Neural cell (in vitro differentiated cells): ENCODE measurements around the gene PRR14. TPM values are rescaled to one million over a fixed set of nuclear protein-coding genes. Genes with fewer than 3 reads are reported as not detected.

ENCODE experiments used
- H2AFZ ChIP-seq: fragments of 200-600, 300-800 bp; sonication (generic), shearing (Covaris generic); 2 replicates; pipeline ENCODE4 v1.6.0; 2014; ENCODE audit warnings: low read depth, mild to moderate bottlenecking, antibody characterized with exemption, low read length, moderate library complexity
- H3F3A ChIP-seq: fragments of 200-600 bp; shearing (Covaris generic); 2 replicates; pipeline ENCODE4 v1.6.1; 2016; ENCODE audit warnings: mild to moderate bottlenecking, moderate library complexity, mixed read lengths, antibody characterized with exemption, low read length; ENCODE audit not compliant: insufficient read depth, poor library complexity, severe bottlenecking
- H3K27ac ChIP-seq: fragments of 200-600, 300-800 bp; sonication (generic), shearing (Covaris generic); 2 replicates; pipeline ENCODE4 v1.5.1; 2014; ENCODE audit warnings: mild to moderate bottlenecking, low read length, moderate library complexity
- H3K27me3 ChIP-seq: fragments of 300-800, 200-600 bp; sonication (generic), shearing (Covaris generic); 2 replicates; pipeline ENCODE4 v1.6.0; 2014; ENCODE audit warnings: mild to moderate bottlenecking, low read depth, low read length, moderate library complexity; ENCODE audit not compliant: insufficient read depth
- H3K36me3 ChIP-seq: fragments of 300-800, 200-600 bp; sonication (generic), shearing (Covaris generic); 2 replicates; pipeline ENCODE4 v1.5.1; 2014; ENCODE audit warnings: mild to moderate bottlenecking, antibody characterized with exemption, low read length, moderate library complexity; ENCODE audit not compliant: insufficient read depth
- H3K4me2 ChIP-seq: fragments of 300-800, 200-600 bp; sonication (generic), shearing (Covaris generic); 2 replicates; pipeline ENCODE4 v1.6.0; 2014; ENCODE audit warnings: mild to moderate bottlenecking, low read length
- H3K4me3 ChIP-seq: fragments of 300-800, 200-600 bp; sonication (generic), shearing (Covaris generic); 2 replicates; pipeline ENCODE4 v1.5.1; 2014; ENCODE audit warnings: mild to moderate bottlenecking, low read length, moderate library complexity
- H3K79me2 ChIP-seq: fragments of 200-600 bp; shearing (Covaris generic); replicated peaks from 2 replicates; pipeline ENCODE4 v1.6.0; 2014; ENCODE audit warnings: mild to moderate bottlenecking, low read length, moderate library complexity; ENCODE audit not compliant: insufficient read depth
- H3K9ac ChIP-seq: fragments of 300-800, 200-600 bp; sonication (generic), shearing (Covaris generic); 2 replicates; pipeline ENCODE4 v1.6.1; 2016; ENCODE audit warnings: mild to moderate bottlenecking, low read length, mixed read lengths
- H3K9me2 ChIP-seq: fragments of 200-600 bp; shearing (Covaris generic); 2 replicates; pipeline ENCODE4 v1.6.1; 2016; ENCODE audit warnings: mild to moderate bottlenecking, low read length, mixed read lengths; ENCODE audit not compliant: insufficient read depth
- H3K9me3 ChIP-seq: fragments of 200-600, 300-800 bp; sonication (generic), shearing (Covaris generic); 2 replicates; pipeline ENCODE4 v1.6.1; 2016; ENCODE audit warnings: mild to moderate bottlenecking, mixed run types, low read length, moderate library complexity, mixed read lengths
- H4K20me1 ChIP-seq: fragments of 200-600 bp; shearing (Covaris generic); 2 replicates; pipeline ENCODE4 v1.6.1; 2016; ENCODE audit warnings: mild to moderate bottlenecking, mixed run types; ENCODE audit not compliant: insufficient read depth
- CTCF ChIP-seq: fragments of 450-650 bp; IDR thresholded peaks from 2 replicates; pipeline ENCODE4 v1.5.1; 2014; ENCODE audit warnings: antibody characterized with exemption, mild to moderate bottlenecking, moderate library complexity; ENCODE audit not compliant: poor library complexity, severe bottlenecking
- EP300 ChIP-seq: fragments of 450-650 bp; conservative IDR thresholded peaks from 2 replicates; pipeline ENCODE4 v1.6.1; 2014; ENCODE audit warnings: antibody characterized with exemption, mild to moderate bottlenecking, moderate library complexity; ENCODE audit not compliant: poor library complexity, severe bottlenecking
- EZH2 ChIP-seq: fragments of 200-600, 300-800 bp; shearing (Covaris generic), sonication (generic); IDR thresholded peaks from 2 replicates; pipeline ENCODE4 v1.6.1; 2014; ENCODE audit warnings: antibody characterized with exemption, low read length, borderline replicate concordance, mild to moderate bottlenecking; ENCODE audit not compliant: insufficient read depth, poor library complexity, severe bottlenecking
- MXI1 ChIP-seq: fragments of 450-650 bp; conservative IDR thresholded peaks from 2 replicates; pipeline ENCODE4 v1.6.1; 2014; ENCODE audit warnings: antibody characterized with exemption, mild to moderate bottlenecking; ENCODE audit not compliant: poor library complexity, severe bottlenecking
- POLR2AphosphoS5 ChIP-seq: IDR thresholded peaks from 2 replicates; pipeline ENCODE4 v1.6.1; 2012
- RAD21 ChIP-seq: fragments of 450-650 bp; conservative IDR thresholded peaks from 2 replicates; pipeline ENCODE4 v1.6.1; 2014; ENCODE audit warnings: antibody characterized with exemption, mild to moderate bottlenecking, moderate library complexity
- REST ChIP-seq: IDR thresholded peaks from 2 replicates; pipeline ENCODE4 v1.6.1; 2012; ENCODE audit warnings: borderline replicate concordance
- SMC3 ChIP-seq: fragments of 450-650 bp; conservative IDR thresholded peaks from 2 replicates; pipeline ENCODE4 v1.6.1; 2014; ENCODE audit warnings: antibody characterized with exemption, mild to moderate bottlenecking, moderate library complexity; ENCODE audit not compliant: poor library complexity
- TAF1 ChIP-seq: IDR thresholded peaks from 2 replicates; pipeline ENCODE4 v1.6.1; 2012; ENCODE audit warnings: low read depth
- polyA plus RNA-seq: library from polyadenylated mRNA; depleted of rRNA; stranded (reverse); fragments of >200 nt; gene quantifications from 2 replicates; pipeline ENCODE4 v1.2.3, GENCODE V29; 2014

PRR14 gene
- polyA plus RNA-seq, 1 donor from 2014 or later = 23.3 TPM

GRCh38 chr16:30655815-30656347 is 5.1 kb downstream of the PRR14 start:
- Histone ChIP-seq H3K36me3 (no peaks in the 10 kb centered on the region), H3K4me2 (no peak overlapping the region), H3K4me3 (no peak overlapping the region), H3K27me3 (no peaks in the 10 kb centered on the region), H3K9me2 (no peaks in the 10 kb centered on the region), H3K79me2 (peaks cover 28% of the 10 kb centered on the region), H3K9me3 (no peaks in the 10 kb centered on the region), H4K20me1 (no peaks in the 10 kb centered on the region), H2AFZ (no peak overlapping the region), H3K9ac (peak overlapping the region; percentile 16), H3K27ac (no peak overlapping the region), H3F3A (peaks cover 6% of the 10 kb centered on the region)
- no peak for TF ChIP-seq SMC3
- no peak for TF ChIP-seq EP300
- no peak for TF ChIP-seq REST
- no peak for TF ChIP-seq MXI1
- no peak for TF ChIP-seq RAD21
- no peak for TF ChIP-seq POLR2AphosphoS5
- no peak for TF ChIP-seq CTCF
- TF ChIP-seq EZH2 = no peak
- TF ChIP-seq TAF1 = no peak

- H2AFZ ChIP-seq = no peak overlapping the region
- peak overlapping the region; percentile 73 for H3K9ac ChIP-seq
- TF ChIP-seq EP300 (no peak), RAD21 (no peak), CTCF (no peak), SMC3 (no peak), MXI1 (no peak), TAF1 (no peak), POLR2AphosphoS5 (no peak), REST (no peak)
- H3K4me2 ChIP-seq = no peak overlapping the region
- H4K20me1 ChIP-seq = no peaks in the 10 kb centered on the region
- H3K36me3 ChIP-seq = no peaks in the 10 kb centered on the region
- no peak overlapping the region for H3K4me3 ChIP-seq
- H3K9me2 ChIP-seq = no peaks in the 10 kb centered on the region
- H3K79me2 ChIP-seq = peaks cover 33% of the 10 kb centered on the region
- no peak overlapping the region for H3K27ac ChIP-seq
- peaks cover 6% of the 10 kb centered on the region for H3F3A ChIP-seq
- H3K27me3 ChIP-seq = no peaks in the 10 kb centered on the region
- H3K9me3 ChIP-seq = no peaks in the 10 kb centered on the region
These were observed 5.6 kb downstream of the PRR14 start for GRCh38 chr16:30656388-30656787.
